GM23338 (cell line): Measurements from ENCODE around the gene MCM7. TPM values are rescaled to one million over a fixed set of nuclear protein-coding genes. Genes with fewer than 3 reads are reported as not detected.

Experiments used
- ATAC-seq: fragments of 200-7000 bp; cut with Tn5 transposase; 3 replicates; pipeline ENCODE4 v1.9.1; 2020
- DNase-seq: peaks from one replicate; pipeline ENCODE4 v3.0.0-alpha.2; 2015; ENCODE audit warnings: low spot score
- H2AFZ ChIP-seq: fragments of 200-600 bp; sonication (generic); 2 replicates; pipeline ENCODE4 v1.8.0; 2016; ENCODE audit warnings: antibody characterized with exemption, mild to moderate bottlenecking, moderate library complexity
- H3F3A ChIP-seq: fragments of 200-600 bp; sonication (generic); replicated peaks from 2 replicates; pipeline ENCODE4 v1.8.0; 2017; ENCODE audit warnings: antibody characterized with exemption, mixed run types, low read depth
- H3K27ac ChIP-seq: fragments of 200-600 bp; sonication (generic); 2 replicates; pipeline ENCODE4 v1.6.1; 2016; ENCODE audit warnings: low read depth
- H3K27me3 ChIP-seq: fragments of 200-600 bp; sonication (generic); 2 replicates; pipeline ENCODE4 v1.8.0; 2016; ENCODE audit warnings: mild to moderate bottlenecking, mixed run types, moderate library complexity; ENCODE audit not compliant: insufficient read depth
- H3K36me3 ChIP-seq: fragments of 200-600 bp; sonication (generic); 2 replicates; pipeline ENCODE4 v1.8.0; 2016; ENCODE audit warnings: mild to moderate bottlenecking; ENCODE audit not compliant: insufficient read depth
- H3K4me1 ChIP-seq: fragments of 200-600 bp; sonication (generic); 2 replicates; pipeline ENCODE4 v1.8.0; 2016; ENCODE audit warnings: mild to moderate bottlenecking, moderate library complexity; ENCODE audit not compliant: insufficient read depth
- H3K4me2 ChIP-seq: fragments of 200-600 bp; sonication (generic); 2 replicates; pipeline ENCODE4 v1.7.1; 2017; ENCODE audit warnings: mixed run types
- H3K4me3 ChIP-seq: fragments of 200-600 bp; sonication (generic); 2 replicates; pipeline ENCODE4 v1.6.1; 2016; ENCODE audit warnings: mixed run types
- H3K79me2 ChIP-seq: fragments of 200-600 bp; sonication (generic); replicated peaks from 2 replicates; pipeline ENCODE4 v1.8.0; 2017; ENCODE audit warnings: mild to moderate bottlenecking; ENCODE audit not compliant: insufficient read depth
- H3K9me2 ChIP-seq: fragments of 200-600 bp; sonication (generic); 2 replicates; pipeline ENCODE4 v1.8.0; 2017; ENCODE audit not compliant: insufficient read depth
- H4K20me1 ChIP-seq: fragments of 200-600 bp; sonication (generic); replicated peaks from 2 replicates; pipeline ENCODE4 v1.8.0; 2017; ENCODE audit warnings: mild to moderate bottlenecking; ENCODE audit not compliant: insufficient read depth
- H3K27ac Mint-ChIP-seq: 2 replicates; pipeline ENCODE4 v1.8.0; 2020; ENCODE audit warnings: inconsistent platforms, mild to moderate bottlenecking, moderate library complexity, mixed read lengths
- H3K27me3 Mint-ChIP-seq: 3 replicates; pipeline ENCODE4 v1.8.0; 2022; ENCODE audit warnings: low read depth, mild to moderate bottlenecking, moderate library complexity, mixed read lengths, inconsistent platforms; ENCODE audit not compliant: insufficient read depth, poor library complexity
- H3K36me3 Mint-ChIP-seq: 3 replicates; pipeline ENCODE4 v1.8.0; 2021; ENCODE audit warnings: low read depth, mild to moderate bottlenecking, inconsistent platforms, moderate library complexity, mixed read lengths
- H3K4me1 Mint-ChIP-seq: 3 replicates; pipeline ENCODE4 v1.8.0; 2020; ENCODE audit warnings: mild to moderate bottlenecking, inconsistent platforms, mixed read lengths
- H3K4me3 Mint-ChIP-seq: 3 replicates; pipeline ENCODE4 v1.8.0; 2021; ENCODE audit warnings: moderate library complexity, mild to moderate bottlenecking, inconsistent platforms, mixed read lengths
- H3K9me3 Mint-ChIP-seq: 3 replicates; pipeline ENCODE4 v1.8.0; 2020; ENCODE audit warnings: moderate library complexity, mild to moderate bottlenecking, inconsistent platforms, mixed read lengths
- CREB1 ChIP-seq: fragments of 250-450 bp; sonication (Bioruptor Pico); IDR thresholded peaks from 2 replicates; pipeline ENCODE4 v1.5.0; 2020; ENCODE audit warnings: low read depth, mild to moderate bottlenecking, moderate library complexity
- CTCF ChIP-seq, 2 experiments: fragments of 200-600 bp in 1 of 2; sonication (generic) in 1 of 2; conservative IDR thresholded peaks; 2 replicates each; pipeline versions ENCODE4 v1.5.1 to v1.6.1; 2016 to 2017; ENCODE audit warnings: antibody characterized with exemption in 2 of 2, low read depth in 2 of 2, mild to moderate bottlenecking in 2 of 2, moderate library complexity in 1 of 2
- ETS1 ChIP-seq: IDR thresholded peaks from 2 replicates; pipeline ENCODE4 v1.6.1; 2016; ENCODE audit warnings: antibody characterized with exemption
- EZH2 ChIP-seq: fragments of 200-600 bp; sonication (generic); IDR thresholded peaks from one replicate; pipeline ENCODE4 v1.8.0; 2017; ENCODE audit warnings: antibody characterized with exemption, mild to moderate bottlenecking, low read depth; ENCODE audit not compliant: unreplicated experiment
- EZH2phosphoT487 ChIP-seq: fragments of 200-600 bp; sonication (generic); IDR thresholded peaks from one replicate; pipeline ENCODE4 v1.8.1; 2018; ENCODE audit warnings: antibody characterized with exemption; ENCODE audit not compliant: unreplicated experiment
- JUNB ChIP-seq: IDR thresholded peaks from one replicate; pipeline ENCODE4 v1.6.1; 2016; ENCODE audit warnings: antibody characterized with exemption; ENCODE audit not compliant: unreplicated experiment
- NANOG ChIP-seq: IDR thresholded peaks from 2 replicates; pipeline ENCODE4 v1.6.1; 2016; ENCODE audit warnings: antibody characterized with exemption, borderline replicate concordance
- POLR2AphosphoS5 ChIP-seq: IDR thresholded peaks from 2 replicates; pipeline ENCODE4 v1.6.1; 2016; ENCODE audit warnings: antibody characterized with exemption, low read depth
- STAT1 ChIP-seq: IDR thresholded peaks from one replicate; pipeline ENCODE4 v1.6.1; 2016; ENCODE audit warnings: antibody characterized with exemption; ENCODE audit not compliant: unreplicated experiment
- ZNF114 ChIP-seq: fragments of 250-450 bp; sonication (Bioruptor Pico); IDR thresholded peaks from 2 replicates; pipeline ENCODE4 v1.5.0; 2020; ENCODE audit warnings: mild to moderate bottlenecking, moderate library complexity
- ZNF331 ChIP-seq: fragments of 250-450 bp; sonication (Bioruptor Pico); IDR thresholded peaks from 2 replicates; pipeline ENCODE4 v1.5.0; 2020; ENCODE audit warnings: low read depth, mild to moderate bottlenecking, moderate library complexity
- ZNF462 ChIP-seq: fragments of 250-450 bp; sonication (Bioruptor Pico); IDR thresholded peaks from 2 replicates; pipeline ENCODE4 v1.5.0; 2020; ENCODE audit warnings: mild to moderate bottlenecking, moderate library complexity
- polyA plus RNA-seq: library from polyadenylated mRNA; unstranded; fragments of >200 nt; fragmentation: Nextera tagmentation; extraction: Ambion mirVana; gene quantifications from 2 replicates; pipeline ENCODE4 v1.2.1, GENCODE V29; 2016
- total RNA-seq: library from RNA; depleted of rRNA; stranded (reverse); fragments of >200 nt; shearing (Covaris generic); gene quantifications from 2 replicates; pipeline ENCODE4 v1.2.3, GENCODE V29; 2014

The MCM7 gene
- total and polyA plus RNA-seq, 2 experiments from 2014 or later: 140 to 285 TPM

- no peak overlapping the region for H3K4me2 ChIP-seq
- Mint-ChIP-seq H3K27ac (no peak overlapping the region), H3K27me3 (peaks cover 24% of the 10 kb centered on the region), H3K36me3 (peaks cover 16% of the 10 kb centered on the region; the same call in 2 of the 3 replicates), H3K4me1 (peaks cover 8% of the 10 kb centered on the region; the same call in 2 of the 3 replicates), H3K4me3 (no peak overlapping the region), H3K9me3 (no peaks in the 10 kb centered on the region; the same call in 2 of the 3 replicates)
- no peak for ATAC-seq
- no peak overlapping the region for H3K4me3 ChIP-seq
- H3K4me1 ChIP-seq: peaks cover 8% of the 10 kb centered on the region
- H4K20me1 ChIP-seq: no peaks in the 10 kb centered on the region; the same call in 1 of the 2 replicates
- H3K27me3 ChIP-seq: peaks cover 2% of the 10 kb centered on the region; the same call in 1 of the 2 replicates
- TF ChIP-seq CREB1 (CRISPR knock-in tag) (no peak), ZNF331 (CRISPR knock-in tag) (no peak), ETS1 (no peak), EZH2phosphoT487 (no peak), NANOG (no peak)
- H3F3A ChIP-seq: peaks cover 34% of the 10 kb centered on the region
- H3K79me2 ChIP-seq: peaks cover 13% of the 10 kb centered on the region
- H2AFZ ChIP-seq: no peak overlapping the region
- DNase-seq: no peak
- H3K36me3 ChIP-seq: no peaks in the 10 kb centered on the region
- no peaks in the 10 kb centered on the region for H3K9me2 ChIP-seq
- no peak overlapping the region for H3K27ac ChIP-seq
These were observed 21.4 kb upstream of the MCM7 start for GRCh38 chr7:100122568-100122967.

GRCh38 chr7:100122067-100122466 lies 20.9 kb upstream of the MCM7 start:
- no peak overlapping the region for H2AFZ ChIP-seq
- H3K27ac Mint-ChIP-seq: no peak overlapping the region
- no peaks in the 10 kb centered on the region; the same call in 1 of the 2 replicates for H4K20me1 ChIP-seq
- no peaks in the 10 kb centered on the region for H3K27me3 ChIP-seq
- no peak overlapping the region for H3K4me3 Mint-ChIP-seq
- peaks cover 34% of the 10 kb centered on the region for H3F3A ChIP-seq
- TF ChIP-seq JUNB: no peak
- TF ChIP-seq CREB1 (CRISPR knock-in tag): no peak
- TF ChIP-seq CTCF (conservative IDR thresholded peaks at IDR 0.05; ENCODE audit: low read depth in 2 of 2): no peak
- no peak for TF ChIP-seq STAT1
- no peak for TF ChIP-seq ETS1
- no peak for TF ChIP-seq POLR2AphosphoS5
- no peak for TF ChIP-seq ZNF462 (CRISPR knock-in tag)
- no peak for TF ChIP-seq ZNF114 (CRISPR knock-in tag)
- TF ChIP-seq EZH2: no peak
- H3K9me3 Mint-ChIP-seq: no peaks in the 10 kb centered on the region; the same call in 2 of the 3 replicates
- H3K4me1 Mint-ChIP-seq: peaks cover 8% of the 10 kb centered on the region; the same call in 2 of the 3 replicates
- H3K27ac ChIP-seq: no peak overlapping the region
- H3K27me3 Mint-ChIP-seq: peaks cover 23% of the 10 kb centered on the region
- peaks cover 16% of the 10 kb centered on the region; the same call in 2 of the 3 replicates for H3K36me3 Mint-ChIP-seq
- no peaks in the 10 kb centered on the region for H3K36me3 ChIP-seq
- no peak for DNase-seq
- H3K9me2 ChIP-seq: no peaks in the 10 kb centered on the region
- peaks cover 8% of the 10 kb centered on the region for H3K4me1 ChIP-seq
- no peak for ATAC-seq
- no peak overlapping the region for H3K4me3 ChIP-seq
- no peak overlapping the region for H3K4me2 ChIP-seq
- peaks cover 13% of the 10 kb centered on the region for H3K79me2 ChIP-seq
